OCI-LY7 (cell line): ENCODE results near the gene SBF1. TPM values are rescaled to one million over a fixed set of nuclear protein-coding genes. Genes with fewer than 3 reads are reported as not detected.

Experiments used
- BruUV-seq: library from RNA; stranded (reverse); fragments of 400-500 nt; replicated peaks from 2 replicates; lab custom pipeline; 2021; lab: Mats Ljungman, UMichigan
- CTCF ChIA-PET: fragments of 300-600 bp; sonication (Branson Sonifier 250); formaldehyde crosslinking; loops from one replicate; lab custom pipeline; 2022; ENCODE audit warnings: antibody characterized with exemption; ENCODE audit not compliant: unreplicated experiment; lab: Charles Lee
- POLR2A ChIA-PET: fragments of 300-600 bp; sonication (Branson Sonifier 250); formaldehyde crosslinking; loops from one replicate; lab custom pipeline; 2022; ENCODE audit warnings: antibody characterized with exemption; lab: Charles Lee
- DNase-seq: peaks from one replicate; pipeline ENCODE4 v3.0.0-alpha.2; 2015; ENCODE audit warnings: low spot score
- H2AFZ ChIP-seq: fragments of 200-600 bp; sonication (generic), shearing (Covaris generic); 2 replicates; pipeline ENCODE4 v1.6.1; 2014; ENCODE audit warnings: mild to moderate bottlenecking, antibody characterized with exemption, low read length, moderate library complexity
- H3K27ac ChIP-seq: fragments of 200-600 bp; sonication (generic); 2 replicates; pipeline ENCODE4 v1.5.1; 2014; ENCODE audit warnings: mixed run types, low read depth, mild to moderate bottlenecking, moderate library complexity, low read length, inconsistent platforms; ENCODE audit not compliant: poor library complexity, severe bottlenecking
- H3K36me3 ChIP-seq: fragments of 200-600 bp; sonication (generic); 2 replicates; pipeline ENCODE4 v1.6.1; 2014; ENCODE audit warnings: mild to moderate bottlenecking, antibody characterized with exemption, low read length, moderate library complexity, mixed read lengths; ENCODE audit not compliant: insufficient read depth
- H3K4me1 ChIP-seq: fragments of 200-600 bp; sonication (generic); 2 replicates; pipeline ENCODE4 v1.5.1; 2014; ENCODE audit warnings: mild to moderate bottlenecking, low read length; ENCODE audit not compliant: insufficient read depth, poor library complexity, severe bottlenecking
- H3K4me2 ChIP-seq: fragments of 200-600 bp; sonication (generic); 2 replicates; pipeline ENCODE4 v1.6.1; 2014; ENCODE audit warnings: mild to moderate bottlenecking, low read length
- H3K4me3 ChIP-seq: fragments of 200-600 bp; sonication (generic); 2 replicates; pipeline ENCODE4 v1.5.1; 2014; ENCODE audit warnings: mild to moderate bottlenecking, low read depth, low read length; ENCODE audit not compliant: poor library complexity, severe bottlenecking
- H3K79me2 ChIP-seq: fragments of 200-600 bp; sonication (generic); 2 replicates; pipeline ENCODE4 v1.6.1; 2016; ENCODE audit warnings: low read depth, mild to moderate bottlenecking, low read length, moderate library complexity, mixed read lengths; ENCODE audit not compliant: insufficient read depth
- H3K9me2 ChIP-seq: fragments of 200-600 bp; sonication (generic); 2 replicates; pipeline ENCODE4 v1.6.1; 2016; ENCODE audit warnings: mild to moderate bottlenecking, low read length, mixed read lengths; ENCODE audit not compliant: insufficient read depth
- H3K9me3 ChIP-seq: fragments of 200-600 bp; sonication (generic); 2 replicates; pipeline ENCODE4 v1.6.1; 2014; ENCODE audit warnings: mild to moderate bottlenecking, mixed run types, low read length, mixed read lengths
- H4K20me1 ChIP-seq: fragments of 200-600 bp; sonication (generic); 2 replicates; pipeline ENCODE4 v1.6.1; 2014; ENCODE audit warnings: mild to moderate bottlenecking, antibody characterized with exemption, low read length, moderate library complexity, mixed read lengths; ENCODE audit not compliant: insufficient read depth
- EZH2phosphoT487 ChIP-seq: fragments of 200-600 bp; sonication (generic); IDR thresholded peaks from 2 replicates; pipeline ENCODE4 v1.6.1; 2018; ENCODE audit warnings: low read depth, borderline replicate concordance, mild to moderate bottlenecking, mixed run types, antibody characterized with exemption, low read length, moderate library complexity, mixed read lengths
- intact Hi-C: fragments of 100-400 bp; cut with micrococcal nuclease; formaldehyde crosslinking; loops from one replicate; pipeline ENCODE4 v1.10.0; 2022; ENCODE audit not compliant: unreplicated experiment
- total RNA-seq, 2 experiments: library from RNA; depleted of rRNA in 1 of 2; stranded (reverse); fragments of >200 nt in 1 of 2; shearing (Covaris generic) in 1 of 2; gene quantifications; 2 replicates each; pipeline ENCODE4 v1.2.3, GENCODE V29; 2014 to 2022
- TF ChIP-seq, protein P1 (sequence below): fragments of 200-600 bp; sonication (generic); conservative IDR thresholded peaks from 2 replicates; pipeline ENCODE4 v1.5.1; 2014; ENCODE audit warnings: mild to moderate bottlenecking, antibody characterized with exemption, low read length, moderate library complexity, mixed read lengths

Gene SBF1
- total RNA-seq, 2 experiments from 2014 or later = 177 to 181 TPM

DNA sequence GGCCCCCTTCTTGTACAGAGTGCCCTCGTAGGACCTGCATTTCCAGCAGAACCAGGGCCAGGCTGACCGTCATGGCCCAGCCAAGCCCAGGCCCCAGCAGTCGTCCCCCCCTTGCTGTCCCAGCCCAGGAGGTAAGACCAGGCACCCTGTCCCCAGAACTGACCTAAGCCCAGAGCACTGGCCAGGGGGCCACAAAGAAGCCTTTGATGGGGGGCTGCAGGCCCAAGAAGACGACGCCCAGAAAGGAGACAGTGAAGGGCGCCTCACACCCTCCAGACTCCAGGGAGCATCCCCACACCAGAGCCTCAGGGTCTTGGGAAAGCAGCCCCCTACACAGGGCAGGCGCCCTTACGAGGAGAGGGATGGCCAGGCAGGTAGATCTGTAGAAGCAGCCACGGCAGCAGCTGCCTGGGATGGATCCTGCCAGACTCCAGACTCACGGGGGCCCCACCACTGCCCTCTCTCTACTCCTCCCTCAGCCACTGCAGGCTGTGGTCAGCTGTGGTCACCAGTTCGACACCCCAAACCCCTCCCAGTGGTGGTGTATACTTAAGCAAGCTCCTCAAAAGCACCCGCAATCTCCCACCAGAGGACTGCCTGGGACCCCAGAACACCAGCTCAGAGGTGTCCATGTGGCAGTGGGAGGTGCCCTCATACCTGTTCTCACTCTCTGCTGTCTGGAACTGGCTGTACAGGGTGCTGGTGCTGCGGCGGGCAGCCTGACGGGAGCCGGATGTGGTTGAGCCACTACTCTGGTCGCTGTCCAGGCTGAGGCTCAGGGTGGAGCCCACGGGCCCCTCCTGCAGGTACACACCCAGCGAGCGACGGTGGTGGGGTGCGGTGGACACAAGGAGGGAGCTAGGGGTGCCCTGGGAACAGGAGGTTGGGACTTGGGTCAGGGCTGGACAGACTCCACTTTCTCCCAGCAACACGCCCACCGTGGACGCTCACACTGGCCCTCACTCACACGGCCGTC, 27.0 kb downstream of the SBF1 start:
- no peak overlapping the region for H2AFZ ChIP-seq
- H3K36me3 ChIP-seq = peaks cover 93% of the 10 kb centered on the region
- no TSS peak for BruUV-seq
- DNase-seq = no peak
- H3K4me3 ChIP-seq = no peak overlapping the region
- ChIA-PET POLR2A (no interaction called here), CTCF (no interaction called here)
- no peak for TF ChIP-seq EZH2phosphoT487
- TF ChIP-seq, protein P1, sequence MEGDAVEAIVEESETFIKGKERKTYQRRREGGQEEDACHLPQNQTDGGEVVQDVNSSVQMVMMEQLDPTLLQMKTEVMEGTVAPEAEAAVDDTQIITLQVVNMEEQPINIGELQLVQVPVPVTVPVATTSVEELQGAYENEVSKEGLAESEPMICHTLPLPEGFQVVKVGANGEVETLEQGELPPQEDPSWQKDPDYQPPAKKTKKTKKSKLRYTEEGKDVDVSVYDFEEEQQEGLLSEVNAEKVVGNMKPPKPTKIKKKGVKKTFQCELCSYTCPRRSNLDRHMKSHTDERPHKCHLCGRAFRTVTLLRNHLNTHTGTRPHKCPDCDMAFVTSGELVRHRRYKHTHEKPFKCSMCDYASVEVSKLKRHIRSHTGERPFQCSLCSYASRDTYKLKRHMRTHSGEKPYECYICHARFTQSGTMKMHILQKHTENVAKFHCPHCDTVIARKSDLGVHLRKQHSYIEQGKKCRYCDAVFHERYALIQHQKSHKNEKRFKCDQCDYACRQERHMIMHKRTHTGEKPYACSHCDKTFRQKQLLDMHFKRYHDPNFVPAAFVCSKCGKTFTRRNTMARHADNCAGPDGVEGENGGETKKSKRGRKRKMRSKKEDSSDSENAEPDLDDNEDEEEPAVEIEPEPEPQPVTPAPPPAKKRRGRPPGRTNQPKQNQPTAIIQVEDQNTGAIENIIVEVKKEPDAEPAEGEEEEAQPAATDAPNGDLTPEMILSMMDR = no peak
- intact Hi-C loops = loop anchor here (2.0 kb wide), 1 partner anchor 51 kb away; no protein-coding TSS in a partner anchor
- peaks cover 5% of the 10 kb centered on the region; the same call in 1 of the 2 replicates for H3K79me2 ChIP-seq
- no peak overlapping the region for H3K4me2 ChIP-seq
- peaks cover 48% of the 10 kb centered on the region for H3K4me1 ChIP-seq
- H4K20me1 ChIP-seq = no peaks in the 10 kb centered on the region
- no peaks in the 10 kb centered on the region for H3K9me2 ChIP-seq
- no peaks in the 10 kb centered on the region for H3K9me3 ChIP-seq
- peak overlapping the region; percentile 86 for H3K27ac ChIP-seq

DNA sequence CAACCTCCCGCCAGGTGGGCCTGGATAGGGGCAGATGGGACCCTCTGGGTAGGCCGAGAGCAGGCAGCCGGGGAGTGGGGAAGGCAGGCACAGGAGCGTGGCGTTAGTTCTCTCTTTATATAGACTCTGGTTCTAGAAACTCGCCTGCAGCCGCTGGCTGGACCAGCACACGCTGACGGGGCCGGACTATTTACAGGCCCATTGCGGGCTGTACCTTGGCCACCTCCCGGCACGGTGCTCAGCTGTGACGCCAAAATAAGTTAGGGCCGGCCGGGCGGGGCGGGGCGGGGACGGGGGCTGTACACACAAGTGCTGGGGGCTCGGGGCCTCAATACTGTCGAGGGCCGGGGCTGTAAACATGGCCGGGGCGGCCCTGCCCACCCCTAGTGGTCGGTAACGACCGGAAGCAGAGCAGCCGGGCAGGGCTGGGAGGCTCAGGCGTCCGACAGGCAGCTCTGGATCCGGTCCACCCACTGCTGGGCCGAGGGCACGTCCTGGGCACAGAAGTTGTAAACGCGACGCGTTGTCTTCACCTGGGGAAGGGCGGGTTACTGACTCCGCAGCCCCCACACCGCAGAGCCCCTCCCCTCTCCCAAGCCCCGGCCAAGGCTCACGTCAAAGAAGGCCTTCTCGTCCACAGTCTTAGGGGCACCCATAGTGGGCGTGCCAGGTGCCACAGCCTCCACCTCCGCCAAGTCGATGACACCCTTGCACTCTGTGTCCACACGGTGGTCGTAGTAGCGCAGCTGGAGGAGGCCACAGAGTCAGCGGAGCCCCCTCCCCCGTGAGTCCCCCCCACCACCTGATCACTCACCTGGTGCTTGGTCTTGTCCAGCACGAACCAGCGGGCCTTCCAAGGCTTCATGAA, 27.9 kb downstream of the SBF1 start:
- Histone ChIP-seq H3K36me3 (peaks cover 88% of the 10 kb centered on the region), H3K79me2 (peaks cover 5% of the 10 kb centered on the region; the same call in 1 of the 2 replicates), H3K4me2 (no peak overlapping the region), H3K9me2 (no peaks in the 10 kb centered on the region), H3K4me3 (no peak overlapping the region), H3K9me3 (no peaks in the 10 kb centered on the region), H3K27ac (no peak overlapping the region), H4K20me1 (no peaks in the 10 kb centered on the region), H3K4me1 (peaks cover 48% of the 10 kb centered on the region), H2AFZ (no peak overlapping the region)
- ChIA-PET CTCF (no interaction called here), POLR2A (interaction anchor here (0.6 kb wide), 1 partner anchor 18 kb away, joined by 4 read pairs; no protein-coding TSS in a partner anchor)
- no peak for TF ChIP-seq EZH2phosphoT487
- TF ChIP-seq, protein P1 = no peak
- BruUV-seq = TSS peak; percentile 68
- no peak for DNase-seq
- intact Hi-C loops = no loop called here
